Measurements from ENCODE around the gene RECQL5.
A peak's percentile ranks its signal among the peaks of the same experiment; 100 is the strongest.

RECQL5 gene

GRCh38 chr17:75604034-75604695 is 62.8 kb downstream of the RECQL5 start:
- H3K4me2 ChIP-seq (ENCODE audit: low read length, poor library complexity, severe bottlenecking) = no peak overlapping the region
- no peak for DNase-seq
- WGBS = 87% methylated on average over 10 of the region's 12 CpGs
- no peak overlapping the region for H2AK5ac ChIP-seq (ENCODE audit: low read length, severe bottlenecking)
- H2AFZ ChIP-seq (ENCODE audit: low read depth, low read length) = no peak overlapping the region
- no peak overlapping the region for H2BK5ac ChIP-seq (ENCODE audit: low read depth, low read length, poor library complexity, severe bottlenecking)
- no peak overlapping the region for H3K23ac ChIP-seq (ENCODE audit: low read length in 2 of 2)
- peaks cover 0 to 7% of the 10 kb centered on the region in 2 experiments for H3K27me3 ChIP-seq (ENCODE audit: control insufficient read depth in 1 of 2, insufficient read depth in 1 of 2, low read length in 2 of 2)
- no peak overlapping the region for H3K4me3 ChIP-seq (ENCODE audit: insufficient read depth in 1 of 2, low read depth in 1 of 2, low read length in 2 of 2)
- no peak overlapping the region for H3K14ac ChIP-seq (ENCODE audit: low read length in 2 of 2)
- H3K18ac ChIP-seq (ENCODE audit: low read depth in 1 of 2, low read length in 2 of 2) = no peak overlapping the region
- H3K27ac ChIP-seq (ENCODE audit: low read length, poor library complexity, severe bottlenecking) = no peak overlapping the region
- H2BK12ac ChIP-seq (ENCODE audit: low read length in 2 of 2) = no peak overlapping the region
- H3K36me3 ChIP-seq (ENCODE audit: control insufficient read depth in 1 of 2, insufficient read depth in 2 of 2, low read depth in 1 of 2, low read length in 2 of 2) = no peaks in the 10 kb centered on the region
- H3K79me1 ChIP-seq (replicated peaks; ENCODE audit: low read length, poor library complexity, severe bottlenecking) = no peaks in the 10 kb centered on the region
- H3K9ac ChIP-seq (ENCODE audit: low read length) = no peak overlapping the region
- no peaks in the 10 kb centered on the region for H3K9me3 ChIP-seq (ENCODE audit: control insufficient read depth, low read length)
- H3K4ac ChIP-seq (ENCODE audit: low read depth in 1 of 2, low read length in 2 of 2) = no peak overlapping the region
- no peak overlapping the region for H2BK120ac ChIP-seq (ENCODE audit: low read depth, low read length)
- H3K4me1 ChIP-seq (ENCODE audit: control insufficient read depth, insufficient read depth, low read depth, low read length) = peaks cover 16% of the 10 kb centered on the region
- no peak overlapping the region for H4K8ac ChIP-seq (ENCODE audit: low read length)
- no peak overlapping the region for H4K91ac ChIP-seq (ENCODE audit: low read length)
- H2BK15ac ChIP-seq (ENCODE audit: low read depth, poor library complexity, severe bottlenecking) = no peak overlapping the region

GRCh38 chr17:75603123-75603522 is 63.8 kb downstream of the RECQL5 start:
- Histone ChIP-seq H3K14ac (ENCODE audit: low read length in 2 of 2) (no peak overlapping the region), H2BK15ac (ENCODE audit: low read depth, poor library complexity, severe bottlenecking) (no peak overlapping the region), H2AK5ac (ENCODE audit: low read length, severe bottlenecking) (no peak overlapping the region), H3K27ac (ENCODE audit: low read length, poor library complexity, severe bottlenecking) (no peak overlapping the region), H3K79me1 (replicated peaks; ENCODE audit: low read length, poor library complexity, severe bottlenecking) (no peaks in the 10 kb centered on the region), H3K4ac (ENCODE audit: low read depth in 1 of 2, low read length in 2 of 2) (no peak overlapping the region), H3K4me1 (ENCODE audit: control insufficient read depth, insufficient read depth, low read depth, low read length) (peaks cover 16% of the 10 kb centered on the region), H2BK120ac (ENCODE audit: low read depth, low read length) (no peak overlapping the region), H3K27me3 (ENCODE audit: control insufficient read depth in 1 of 2, insufficient read depth in 1 of 2, low read length in 2 of 2) (peaks cover 0 to 7% of the 10 kb centered on the region in 2 experiments), H3K9ac (ENCODE audit: low read length) (no peak overlapping the region), H2AFZ (ENCODE audit: low read depth, low read length) (no peak overlapping the region), H2BK12ac (ENCODE audit: low read length in 2 of 2) (no peak overlapping the region), H3K18ac (ENCODE audit: low read depth in 1 of 2, low read length in 2 of 2) (no peak overlapping the region), H4K8ac (ENCODE audit: low read length) (no peak overlapping the region), H3K4me3 (ENCODE audit: insufficient read depth in 1 of 2, low read depth in 1 of 2, low read length in 2 of 2) (no peak overlapping the region), H4K91ac (ENCODE audit: low read length) (no peak overlapping the region), H3K36me3 (ENCODE audit: control insufficient read depth in 1 of 2, insufficient read depth in 2 of 2, low read depth in 1 of 2, low read length in 2 of 2) (no peaks in the 10 kb centered on the region), H3K4me2 (ENCODE audit: low read length, poor library complexity, severe bottlenecking) (no peak overlapping the region), H2BK5ac (ENCODE audit: low read depth, low read length, poor library complexity, severe bottlenecking) (no peak overlapping the region), H3K23ac (ENCODE audit: low read length in 2 of 2) (no peak overlapping the region), H3K9me3 (ENCODE audit: control insufficient read depth, low read length) (no peaks in the 10 kb centered on the region)
- no peak for DNase-seq
- WGBS = 82% methylated on average over 9 of the region's 9 CpGs

GRCh38 chr17:75602644-75603043 is 64.3 kb downstream of the RECQL5 start:
- H3K18ac ChIP-seq (ENCODE audit: low read depth in 1 of 2, low read length in 2 of 2) = no peak overlapping the region
- no peak overlapping the region for H3K9ac ChIP-seq (ENCODE audit: low read length)
- no peak overlapping the region for H2BK15ac ChIP-seq (ENCODE audit: low read depth, poor library complexity, severe bottlenecking)
- H2BK12ac ChIP-seq (ENCODE audit: low read length in 2 of 2) = no peak overlapping the region
- H3K9me3 ChIP-seq (ENCODE audit: control insufficient read depth, low read length) = no peaks in the 10 kb centered on the region
- H3K4me2 ChIP-seq (ENCODE audit: low read length, poor library complexity, severe bottlenecking) = no peak overlapping the region
- H3K4me1 ChIP-seq (ENCODE audit: control insufficient read depth, insufficient read depth, low read depth, low read length) = peaks cover 16% of the 10 kb centered on the region
- H2BK5ac ChIP-seq (ENCODE audit: low read depth, low read length, poor library complexity, severe bottlenecking) = no peak overlapping the region
- no peak overlapping the region for H3K4me3 ChIP-seq (ENCODE audit: insufficient read depth in 1 of 2, low read depth in 1 of 2, low read length in 2 of 2)
- no peaks in the 10 kb centered on the region for H3K36me3 ChIP-seq (ENCODE audit: control insufficient read depth in 1 of 2, insufficient read depth in 2 of 2, low read depth in 1 of 2, low read length in 2 of 2)
- no peak overlapping the region for H3K14ac ChIP-seq (ENCODE audit: low read length in 2 of 2)
- H2AK5ac ChIP-seq (ENCODE audit: low read length, severe bottlenecking) = no peak overlapping the region
- H3K79me1 ChIP-seq (replicated peaks; ENCODE audit: low read length, poor library complexity, severe bottlenecking) = no peaks in the 10 kb centered on the region
- H3K27me3 ChIP-seq (ENCODE audit: control insufficient read depth in 1 of 2, insufficient read depth in 1 of 2, low read length in 2 of 2) = peaks cover 0 to 7% of the 10 kb centered on the region in 2 experiments
- WGBS = 83% methylated on average over 12 of the region's 12 CpGs
- DNase-seq = no peak
- H4K8ac ChIP-seq (ENCODE audit: low read length) = no peak overlapping the region
- H3K23ac ChIP-seq (ENCODE audit: low read length in 2 of 2) = no peak overlapping the region
- H2AFZ ChIP-seq (ENCODE audit: low read depth, low read length) = no peak overlapping the region
- no peak overlapping the region for H3K27ac ChIP-seq (ENCODE audit: low read length, poor library complexity, severe bottlenecking)
- H2BK120ac ChIP-seq (ENCODE audit: low read depth, low read length) = no peak overlapping the region
- H4K91ac ChIP-seq (ENCODE audit: low read length) = peak overlapping the region; percentile 28
- H3K4ac ChIP-seq (ENCODE audit: low read depth in 1 of 2, low read length in 2 of 2) = no peak overlapping the region

- peak overlapping the region in 1 of 2 experiments; percentile 6 for H3K14ac ChIP-seq (ENCODE audit: low read length in 2 of 2)
- peak; percentile 24 for DNase-seq
- H3K9ac ChIP-seq (ENCODE audit: low read length) = no peak overlapping the region
- H3K4me1 ChIP-seq (ENCODE audit: control insufficient read depth, insufficient read depth, low read depth, low read length) = peaks cover 16% of the 10 kb centered on the region
- no peak overlapping the region for H2BK5ac ChIP-seq (ENCODE audit: low read depth, low read length, poor library complexity, severe bottlenecking)
- H4K91ac ChIP-seq (ENCODE audit: low read length) = no peak overlapping the region
- H3K4me2 ChIP-seq (ENCODE audit: low read length, poor library complexity, severe bottlenecking) = no peak overlapping the region
- no peaks in the 10 kb centered on the region for H3K9me3 ChIP-seq (ENCODE audit: control insufficient read depth, low read length)
- H2AK5ac ChIP-seq (ENCODE audit: low read length, severe bottlenecking) = no peak overlapping the region
- H2BK12ac ChIP-seq (ENCODE audit: low read length in 2 of 2) = no peak overlapping the region
- no peak overlapping the region for H2BK120ac ChIP-seq (ENCODE audit: low read depth, low read length)
- no peak overlapping the region for H3K23ac ChIP-seq (ENCODE audit: low read length in 2 of 2)
- no peak overlapping the region for H2BK15ac ChIP-seq (ENCODE audit: low read depth, poor library complexity, severe bottlenecking)
- H3K18ac ChIP-seq (ENCODE audit: low read depth in 1 of 2, low read length in 2 of 2) = no peak overlapping the region
- 71% methylated on average over 28 of the region's 28 CpGs for WGBS
- H3K4ac ChIP-seq (ENCODE audit: low read depth in 1 of 2, low read length in 2 of 2) = no peak overlapping the region
- no peaks in the 10 kb centered on the region for H3K36me3 ChIP-seq (ENCODE audit: control insufficient read depth in 1 of 2, insufficient read depth in 2 of 2, low read depth in 1 of 2, low read length in 2 of 2)
- H3K79me1 ChIP-seq (replicated peaks; ENCODE audit: low read length, poor library complexity, severe bottlenecking) = no peaks in the 10 kb centered on the region
- no peak overlapping the region for H3K4me3 ChIP-seq (ENCODE audit: insufficient read depth in 1 of 2, low read depth in 1 of 2, low read length in 2 of 2)
- no peak overlapping the region for H4K8ac ChIP-seq (ENCODE audit: low read length)
- peaks cover 6 to 12% of the 10 kb centered on the region in 2 experiments for H3K27me3 ChIP-seq (ENCODE audit: control insufficient read depth in 1 of 2, insufficient read depth in 1 of 2, low read length in 2 of 2)
- H3K27ac ChIP-seq (ENCODE audit: low read length, poor library complexity, severe bottlenecking) = no peak overlapping the region
- H2AFZ ChIP-seq (ENCODE audit: low read depth, low read length) = no peak overlapping the region
Measured at GRCh38 chr17:75601057-75601987, 65.6 kb downstream of the RECQL5 start.
